HEK293T (cell line): Measurements from ENCODE around the gene EMP2.
"Not testable (repeated sequence)": the region's sequence is repeated elsewhere in the genome, so short reads cannot be mapped to it uniquely, and the experiment has no call there.

ENCODE experiments used
- ARNT ChIP-seq: fragments of 450-650 bp; IDR thresholded peaks from 2 replicates; pipeline ENCODE4 v1.6.1; 2017; ENCODE audit warnings: mild to moderate bottlenecking
- ELF4 ChIP-seq: fragments of 450-650 bp; IDR thresholded peaks from 2 replicates; pipeline ENCODE4 v1.6.1; 2017; ENCODE audit warnings: antibody characterized with exemption
- LEF1 ChIP-seq: fragments of 450-650 bp; IDR thresholded peaks from 2 replicates; pipeline ENCODE4 v1.6.1; 2017; ENCODE audit warnings: mild to moderate bottlenecking, borderline replicate concordance
- SP1 ChIP-seq: fragments of 450-650 bp; IDR thresholded peaks from 2 replicates; pipeline ENCODE4 v1.6.1; 2017
- ZNF384 ChIP-seq: fragments of 450-650 bp; IDR thresholded peaks from 2 replicates; pipeline ENCODE4 v1.6.1; 2016
- TF ChIP-seq, protein P1 (sequence below): fragments of 450-650 bp; IDR thresholded peaks from 2 replicates; pipeline ENCODE4 v1.6.1; 2016

GRCh38 chr16:10536328-10536727, 44.1 kb downstream of the EMP2 start:
- not testable (repeated sequence) for TF ChIP-seq SP1, ELF4, ARNT, ZNF384, LEF1
- TF ChIP-seq, protein P1, sequence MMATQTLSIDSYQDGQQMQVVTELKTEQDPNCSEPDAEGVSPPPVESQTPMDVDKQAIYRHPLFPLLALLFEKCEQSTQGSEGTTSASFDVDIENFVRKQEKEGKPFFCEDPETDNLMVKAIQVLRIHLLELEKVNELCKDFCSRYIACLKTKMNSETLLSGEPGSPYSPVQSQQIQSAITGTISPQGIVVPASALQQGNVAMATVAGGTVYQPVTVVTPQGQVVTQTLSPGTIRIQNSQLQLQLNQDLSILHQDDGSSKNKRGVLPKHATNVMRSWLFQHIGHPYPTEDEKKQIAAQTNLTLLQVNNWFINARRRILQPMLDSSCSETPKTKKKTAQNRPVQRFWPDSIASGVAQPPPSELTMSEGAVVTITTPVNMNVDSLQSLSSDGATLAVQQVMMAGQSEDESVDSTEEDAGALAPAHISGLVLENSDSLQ: not testable (repeated sequence)
